ENCODE measurements around the gene KIR2DL1.
"Not testable (repeated sequence)": the region's sequence is repeated elsewhere in the genome, so short reads cannot be mapped to it uniquely, and the experiment has no call there.

Gene KIR2DL1

GRCh38 chr19:54804101-54804500 lies 34.5 kb downstream of the KIR2DL1 start:
- Histone ChIP-seq H3K36me3 (ENCODE audit: insufficient read depth, low read length) (no peaks in the 10 kb centered on the region), H3K4me3 (ENCODE audit: low read depth in 1 of 2, low read length in 2 of 2) (no peak overlapping the region), H3K27me3 (ENCODE audit: control insufficient read depth in 1 of 2, insufficient read depth in 2 of 2, low read length in 2 of 2) (no peaks in the 10 kb centered on the region), H3K27ac (ENCODE audit: low read depth, low read length) (no peak overlapping the region), H3K9me3 (ENCODE audit: low read length) (no peaks in the 10 kb centered on the region), H3K9ac (ENCODE audit: low read length) (no peak overlapping the region), H3K4me1 (ENCODE audit: insufficient read depth, low read length) (no peaks in the 10 kb centered on the region)

DNA sequence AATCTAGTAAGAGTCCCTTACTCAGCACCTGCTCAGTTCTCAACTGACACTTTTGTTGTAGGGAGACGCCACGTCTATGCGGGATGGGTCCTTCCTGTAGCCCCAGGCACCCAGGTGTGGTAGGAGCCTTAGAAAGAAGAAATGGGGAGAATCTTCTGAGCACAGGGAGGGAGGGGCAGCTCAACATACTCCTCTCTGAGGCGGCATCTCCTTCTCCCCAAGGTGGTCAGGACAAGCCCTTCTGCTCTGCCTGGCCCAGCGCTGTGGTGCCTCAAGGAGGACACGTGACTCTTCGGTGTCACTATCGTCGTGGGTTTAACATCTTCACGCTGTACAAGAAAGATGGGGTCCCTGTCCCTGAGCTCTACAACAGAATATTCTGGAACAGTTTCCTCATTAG lies 35.0 kb downstream of the KIR2DL1 start:
- H3K27ac ChIP-seq (ENCODE audit: low read depth, low read length): no peak overlapping the region
- no peak overlapping the region for H3K4me3 ChIP-seq (ENCODE audit: low read depth in 1 of 2, low read length in 2 of 2)
- no peak overlapping the region for H3K9ac ChIP-seq (ENCODE audit: low read length)
- H3K4me1 ChIP-seq (ENCODE audit: insufficient read depth, low read length): no peaks in the 10 kb centered on the region
- H3K36me3 ChIP-seq (ENCODE audit: insufficient read depth, low read length): no peaks in the 10 kb centered on the region
- H3K27me3 ChIP-seq (ENCODE audit: control insufficient read depth in 1 of 2, insufficient read depth in 2 of 2, low read length in 2 of 2): no peaks in the 10 kb centered on the region
- no peaks in the 10 kb centered on the region for H3K9me3 ChIP-seq (ENCODE audit: low read length)

- no peaks in the 10 kb centered on the region for H3K9me3 ChIP-seq (ENCODE audit: low read length)
- no peak overlapping the region for H3K4me3 ChIP-seq (ENCODE audit: low read depth in 1 of 2, low read length in 2 of 2)
- no peaks in the 10 kb centered on the region for H3K36me3 ChIP-seq (ENCODE audit: insufficient read depth, low read length)
These were observed 36.3 kb downstream of the KIR2DL1 start for GRCh38 chr19:54805665-54806515.

GRCh38 chr19:54806516-54806838 lies 36.9 kb downstream of the KIR2DL1 start:
- Histone ChIP-seq H3K36me3 (ENCODE audit: insufficient read depth, low read length) (no peaks in the 10 kb centered on the region), H3K9me3 (ENCODE audit: low read length) (no peaks in the 10 kb centered on the region), H3K4me1 (ENCODE audit: insufficient read depth, low read length) (no peaks in the 10 kb centered on the region), H3K4me3 (ENCODE audit: low read depth in 1 of 2, low read length in 2 of 2) (no peak overlapping the region), H3K9ac (ENCODE audit: low read length) (no peak overlapping the region), H3K27me3 (ENCODE audit: control insufficient read depth in 1 of 2, insufficient read depth in 2 of 2, low read length in 2 of 2) (no peaks in the 10 kb centered on the region), H3K27ac (ENCODE audit: low read depth, low read length) (no peak overlapping the region)

More at GRCh38 chr19:54805665-54806515, 36.3 kb downstream of the KIR2DL1 start:
- no peaks in the 10 kb centered on the region for H3K4me1 ChIP-seq (ENCODE audit: insufficient read depth, low read length)
- H3K27ac ChIP-seq (ENCODE audit: low read depth, low read length): no peak overlapping the region
- no peak overlapping the region for H3K9ac ChIP-seq (ENCODE audit: low read length)
- H3K27me3 ChIP-seq (ENCODE audit: control insufficient read depth in 1 of 2, insufficient read depth in 2 of 2, low read length in 2 of 2): no peaks in the 10 kb centered on the region

GRCh38 chr19:54814571-54814970 lies 45.0 kb downstream of the KIR2DL1 start:
- H3K9ac ChIP-seq (ENCODE audit: low read length); H3K27me3 ChIP-seq (ENCODE audit: control insufficient read depth in 1 of 2, insufficient read depth in 2 of 2, low read length in 2 of 2); H3K4me1 ChIP-seq (ENCODE audit: insufficient read depth, low read length); H3K4me3 ChIP-seq (ENCODE audit: low read depth in 1 of 2, low read length in 2 of 2); H3K27ac ChIP-seq (ENCODE audit: low read depth, low read length); H3K9me3 ChIP-seq (ENCODE audit: low read length); H3K36me3 ChIP-seq (ENCODE audit: insufficient read depth, low read length): not testable (repeated sequence)

DNA sequence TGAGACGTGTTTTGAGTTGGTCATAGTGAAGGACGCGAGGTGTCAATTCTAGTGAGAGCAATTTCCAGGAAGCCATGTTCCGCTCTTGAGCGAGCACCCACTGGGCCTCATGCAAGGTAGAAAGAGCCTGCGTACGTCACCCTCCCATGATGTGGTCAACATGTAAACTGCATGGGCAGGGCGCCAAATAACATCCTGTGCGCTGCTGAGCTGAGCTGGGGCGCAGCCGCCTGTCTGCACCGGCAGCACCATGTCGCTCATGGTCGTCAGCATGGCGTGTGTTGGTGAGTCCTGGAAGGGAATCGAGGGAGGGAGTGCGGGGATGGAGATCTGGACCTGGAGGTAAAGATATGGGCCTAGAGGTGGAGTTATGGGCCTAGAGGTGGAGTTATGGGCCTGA lies 46.7 kb downstream of the KIR2DL1 start, which contains the start of gene KIR3DL1:
TSS of gene KIR3DL1 (plus strand) at position 218 of the 400 bp plus-strand sequence.
- H3K4me3 ChIP-seq (ENCODE audit: low read depth in 1 of 2, low read length in 2 of 2); H3K9me3 ChIP-seq (ENCODE audit: low read length); H3K27ac ChIP-seq (ENCODE audit: low read depth, low read length); H3K36me3 ChIP-seq (ENCODE audit: insufficient read depth, low read length); H3K4me1 ChIP-seq (ENCODE audit: insufficient read depth, low read length); H3K27me3 ChIP-seq (ENCODE audit: control insufficient read depth in 1 of 2, insufficient read depth in 2 of 2, low read length in 2 of 2); H3K9ac ChIP-seq (ENCODE audit: low read length): not testable (repeated sequence)

DNA sequence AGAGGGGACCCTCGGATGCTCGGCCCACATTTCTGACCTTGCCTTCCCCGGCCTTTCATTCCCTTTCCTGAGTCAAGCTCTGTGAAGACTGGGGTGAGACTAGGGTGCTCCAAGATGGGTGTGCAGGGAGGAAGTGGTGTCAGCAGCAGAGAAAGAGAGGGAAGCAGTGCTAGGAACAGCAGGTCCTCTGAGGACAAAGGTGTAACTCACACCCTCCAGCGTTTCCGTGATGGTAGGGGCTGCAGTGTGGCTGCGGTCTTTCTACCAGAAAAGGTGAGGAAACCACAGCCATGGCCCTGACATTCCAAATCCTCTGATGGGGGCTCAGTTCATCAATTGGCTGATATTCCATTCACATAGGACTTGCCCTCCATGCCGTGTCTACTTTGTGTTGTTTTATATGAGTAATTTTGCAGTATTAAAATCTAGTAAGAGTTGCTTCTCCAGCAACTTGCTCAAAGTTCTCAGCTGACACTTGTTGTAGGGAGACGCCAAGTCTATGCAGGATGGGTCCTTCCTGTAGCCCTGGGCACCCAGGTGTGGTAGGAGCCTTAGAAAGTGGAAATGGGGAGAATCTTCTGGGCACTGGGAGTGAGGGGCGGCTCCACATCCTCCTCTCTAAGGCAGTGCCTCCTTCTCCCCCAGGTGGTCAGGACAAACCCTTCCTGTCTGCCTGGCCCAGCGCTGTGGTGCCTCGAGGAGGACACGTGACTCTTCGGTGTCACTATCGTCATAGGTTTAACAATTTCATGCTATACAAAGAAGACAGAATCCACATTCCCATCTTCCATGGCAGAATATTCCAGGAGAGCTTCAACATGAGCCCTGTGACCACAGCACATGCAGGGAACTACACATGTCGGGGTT lies 48.3 kb downstream of the KIR2DL1 start:
- Histone ChIP-seq H3K9ac (ENCODE audit: low read length) (no peak overlapping the region), H3K36me3 (ENCODE audit: insufficient read depth, low read length) (no peaks in the 10 kb centered on the region), H3K9me3 (ENCODE audit: low read length) (no peaks in the 10 kb centered on the region), H3K4me1 (ENCODE audit: insufficient read depth, low read length) (no peaks in the 10 kb centered on the region), H3K4me3 (ENCODE audit: low read depth in 1 of 2, low read length in 2 of 2) (no peak overlapping the region), H3K27ac (ENCODE audit: low read depth, low read length) (no peak overlapping the region), H3K27me3 (ENCODE audit: control insufficient read depth in 1 of 2, insufficient read depth in 2 of 2, low read length in 2 of 2) (no peaks in the 10 kb centered on the region)

- not testable (repeated sequence) for H3K36me3 ChIP-seq (ENCODE audit: insufficient read depth, low read length); H3K27ac ChIP-seq (ENCODE audit: low read depth, low read length); H3K4me3 ChIP-seq (ENCODE audit: low read depth in 1 of 2, low read length in 2 of 2); H3K9ac ChIP-seq (ENCODE audit: low read length); H3K27me3 ChIP-seq (ENCODE audit: control insufficient read depth in 1 of 2, insufficient read depth in 2 of 2, low read length in 2 of 2); H3K4me1 ChIP-seq (ENCODE audit: insufficient read depth, low read length); H3K9me3 ChIP-seq (ENCODE audit: low read length)
These were observed 54.8 kb downstream of the KIR2DL1 start for GRCh38 chr19:54824416-54824815.

GRCh38 chr19:54825326-54825725 lies 55.7 kb downstream of the KIR2DL1 start:
- not testable (repeated sequence) for H3K36me3 ChIP-seq (ENCODE audit: insufficient read depth, low read length); H3K27me3 ChIP-seq (ENCODE audit: control insufficient read depth in 1 of 2, insufficient read depth in 2 of 2, low read length in 2 of 2); H3K4me1 ChIP-seq (ENCODE audit: insufficient read depth, low read length); H3K9ac ChIP-seq (ENCODE audit: low read length); H3K4me3 ChIP-seq (ENCODE audit: low read depth in 1 of 2, low read length in 2 of 2); H3K9me3 ChIP-seq (ENCODE audit: low read length); H3K27ac ChIP-seq (ENCODE audit: low read depth, low read length)

DNA sequence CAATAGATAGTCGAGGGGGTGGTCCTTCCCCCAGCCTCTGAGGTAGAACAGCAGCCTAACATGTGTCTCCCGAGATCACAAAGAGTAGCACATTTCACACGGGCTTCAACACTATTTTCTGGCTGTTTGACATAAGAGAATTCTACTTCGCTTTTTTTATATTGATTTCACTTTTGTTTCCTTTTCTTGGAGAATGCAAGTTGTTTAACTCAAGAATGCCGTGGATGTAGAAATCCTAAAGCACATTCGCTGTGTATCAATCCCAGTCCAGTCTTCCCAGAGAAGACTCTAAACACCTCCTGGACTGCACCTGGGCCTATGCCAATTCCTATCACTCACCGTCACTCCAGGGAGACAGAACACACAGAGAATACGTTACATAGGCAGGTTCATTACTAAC lies 58.5 kb downstream of the KIR2DL1 start:
- not testable (repeated sequence) for H3K27ac ChIP-seq (ENCODE audit: low read depth, low read length); H3K9ac ChIP-seq (ENCODE audit: low read length); H3K4me1 ChIP-seq (ENCODE audit: insufficient read depth, low read length); H3K9me3 ChIP-seq (ENCODE audit: low read length); H3K27me3 ChIP-seq (ENCODE audit: control insufficient read depth in 1 of 2, insufficient read depth in 2 of 2, low read length in 2 of 2); H3K4me3 ChIP-seq (ENCODE audit: low read depth in 1 of 2, low read length in 2 of 2); H3K36me3 ChIP-seq (ENCODE audit: insufficient read depth, low read length)

- not testable (repeated sequence) for H3K27me3 ChIP-seq (ENCODE audit: control insufficient read depth in 1 of 2, insufficient read depth in 2 of 2, low read length in 2 of 2); H3K27ac ChIP-seq (ENCODE audit: low read depth, low read length); H3K9ac ChIP-seq (ENCODE audit: low read length); H3K9me3 ChIP-seq (ENCODE audit: low read length); H3K4me1 ChIP-seq (ENCODE audit: insufficient read depth, low read length); H3K36me3 ChIP-seq (ENCODE audit: insufficient read depth, low read length); H3K4me3 ChIP-seq (ENCODE audit: low read depth in 1 of 2, low read length in 2 of 2)
These were observed 62.9 kb downstream of the KIR2DL1 start, which contains the start of gene KIR2DS4 for GRCh38 chr19:54832496-54832895. KIR2DS4 (plus strand) TSS chr19:54832676.
